Neural cell (in vitro differentiated cells): ENCODE data around the gene WDR7.

Source experiments
- CTCF ChIP-seq: fragments of 450-650 bp; IDR thresholded peaks from 2 replicates; pipeline ENCODE4 v1.5.1; 2014; ENCODE audit warnings: antibody characterized with exemption, mild to moderate bottlenecking, moderate library complexity; ENCODE audit not compliant: poor library complexity, severe bottlenecking
- EP300 ChIP-seq: fragments of 450-650 bp; conservative IDR thresholded peaks from 2 replicates; pipeline ENCODE4 v1.6.1; 2014; ENCODE audit warnings: antibody characterized with exemption, mild to moderate bottlenecking, moderate library complexity; ENCODE audit not compliant: poor library complexity, severe bottlenecking
- EZH2 ChIP-seq: fragments of 200-600, 300-800 bp; shearing (Covaris generic), sonication (generic); IDR thresholded peaks from 2 replicates; pipeline ENCODE4 v1.6.1; 2014; ENCODE audit warnings: antibody characterized with exemption, low read length, borderline replicate concordance, mild to moderate bottlenecking; ENCODE audit not compliant: insufficient read depth, poor library complexity, severe bottlenecking

- TF ChIP-seq CTCF (no peak), EP300 (no peak), EZH2 (no peak)
Observed at GRCh38 chr18:56975276-56975675, 324.1 kb downstream of the WDR7 start.
